Mucosa of descending colon (tissue), 3 donors: Measurements from ENCODE around the gene RUNDC3A. TPM values are rescaled to one million over a fixed set of nuclear protein-coding genes. Genes with fewer than 3 reads are reported as not detected.
A peak's percentile ranks its signal among the peaks of the same experiment; 100 is the strongest.

Experiments used
- ATAC-seq: fragments of 200-7000 bp; cut with Tn5 transposase; one replicate; pipeline ENCODE4 v1.9.1; 2020; ENCODE audit warnings: mild to moderate bottlenecking, moderate library complexity
- DNase-seq, 3 donors: peaks; one replicate each; pipeline ENCODE4 v3.0.0-alpha.2; 2020
- H3K36me3 ChIP-seq: fragments of 200-600 bp; one replicate; pipeline ENCODE4 v1.8.0; 2021; ENCODE audit warnings: low read depth, mild to moderate bottlenecking
- H3K4me1 ChIP-seq: fragments of 200-600 bp; one replicate; pipeline ENCODE4 v1.8.0; 2021; ENCODE audit warnings: low read depth, mild to moderate bottlenecking
- H3K4me3 ChIP-seq: fragments of 200-600 bp; one replicate; pipeline ENCODE4 v1.8.0; 2021; ENCODE audit warnings: mild to moderate bottlenecking
- H3K9me3 ChIP-seq: fragments of 200-600 bp; one replicate; pipeline ENCODE4 v1.8.0; 2021; ENCODE audit warnings: mild to moderate bottlenecking
- intact Hi-C, 2 donors: fragments of 100-400 bp; cut with DNase I in 1 of 2; cut with micrococcal nuclease in 1 of 2; formaldehyde crosslinking; loops; one replicate each; pipeline versions ENCODE4 v1.11.0 to v1.11.1; 2022; cut with DNase I, micrococcal nuclease
- total RNA-seq, 3 donors: library from RNA; stranded (reverse); fragmentation: NEBNext Ultra II Directional in 2 of 3; extraction: Animal tissue kit (Norgen Biotek cat#: 25700) in 2 of 3; gene quantifications; one replicate each; pipeline versions ENCODE4 v1.2.1 to v1.2.4, GENCODE V29; 2021 to 2023
- TF ChIP-seq, protein P1 (sequence below): fragments of 200-600 bp; IDR thresholded peaks from one replicate; pipeline ENCODE4 v1.8.0; 2022; ENCODE audit warnings: antibody characterized with exemption, mild to moderate bottlenecking
- donor health status: DM: no; HTN: no; CAD: no; lungs with moderate emphysema.
- donor health status: DM: no; HTN: no; CAD: no.
- donor health status: DM: no; HTN: yes; CAD: no.

Gene RUNDC3A
- total RNA-seq, 3 donors from 2014 or later: 0.34 to 3.7 (median 1.4) TPM

DNA sequence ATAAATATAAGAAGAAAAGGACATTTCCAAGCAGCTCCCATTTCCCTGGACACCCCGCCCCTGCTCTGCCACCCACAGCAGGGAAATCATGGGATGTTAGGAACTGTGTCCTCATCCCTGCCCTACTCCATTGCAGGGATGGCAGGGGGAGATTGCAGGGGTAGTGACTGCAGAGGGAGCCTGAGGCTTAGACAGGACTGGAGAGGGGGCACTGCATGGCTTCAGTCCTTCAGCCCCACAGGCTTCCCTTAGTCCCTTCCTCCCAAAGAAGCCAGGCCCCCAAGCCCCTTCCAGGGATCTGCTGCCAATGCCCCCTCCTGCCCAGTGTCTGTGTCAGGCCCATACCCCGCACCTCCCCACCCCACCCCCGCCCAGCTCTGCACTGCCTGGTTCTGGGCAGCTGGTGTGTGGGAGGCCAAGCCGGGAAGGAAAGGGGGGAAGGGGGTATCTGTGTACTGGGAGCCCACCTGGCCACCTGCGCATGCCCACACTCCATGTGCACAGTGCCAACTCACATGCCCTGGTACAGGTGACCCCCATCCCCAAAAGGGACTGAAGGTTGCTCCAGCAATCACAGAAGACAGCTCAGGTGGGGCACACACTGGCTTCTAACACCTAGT lies 3.3 kb downstream of the RUNDC3A start:
- intact Hi-C loops: no loop called here

DNA sequence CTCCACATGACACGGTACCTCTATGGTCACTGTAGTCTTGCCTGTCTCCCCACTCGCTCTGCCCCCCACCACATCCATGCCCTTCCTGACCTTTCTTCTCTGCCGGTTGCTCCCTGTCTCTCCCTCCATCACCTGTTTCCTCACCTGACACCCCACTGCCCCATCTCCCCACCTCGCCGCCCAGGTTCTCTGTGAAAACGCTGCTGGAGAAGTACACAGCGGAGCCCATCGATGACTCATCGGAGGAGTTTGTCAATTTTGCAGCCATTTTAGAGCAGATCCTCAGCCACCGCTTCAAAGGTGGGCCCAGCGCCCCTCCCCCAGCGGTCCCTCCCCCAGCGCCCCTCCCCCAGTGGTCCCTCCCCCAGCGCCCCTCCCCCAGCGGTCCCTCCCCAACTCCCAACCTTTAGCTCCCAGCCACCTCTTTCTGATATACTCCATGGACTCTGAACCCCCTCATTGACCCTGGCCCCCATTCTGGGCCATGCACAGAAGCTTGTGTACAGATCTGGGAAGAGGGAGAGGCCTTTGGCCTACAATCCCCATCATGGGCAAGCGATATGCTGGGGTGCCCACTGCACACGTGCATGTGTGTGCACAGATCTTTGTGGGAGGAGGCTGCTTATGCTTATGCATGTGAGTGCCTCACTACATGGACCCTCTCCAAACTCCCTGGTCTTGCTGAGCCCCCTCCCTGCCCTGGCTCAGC lies 4.1 kb downstream of the RUNDC3A start:
- H3K9me3 ChIP-seq: no peaks in the 10 kb centered on the region
- TF ChIP-seq, protein P1, sequence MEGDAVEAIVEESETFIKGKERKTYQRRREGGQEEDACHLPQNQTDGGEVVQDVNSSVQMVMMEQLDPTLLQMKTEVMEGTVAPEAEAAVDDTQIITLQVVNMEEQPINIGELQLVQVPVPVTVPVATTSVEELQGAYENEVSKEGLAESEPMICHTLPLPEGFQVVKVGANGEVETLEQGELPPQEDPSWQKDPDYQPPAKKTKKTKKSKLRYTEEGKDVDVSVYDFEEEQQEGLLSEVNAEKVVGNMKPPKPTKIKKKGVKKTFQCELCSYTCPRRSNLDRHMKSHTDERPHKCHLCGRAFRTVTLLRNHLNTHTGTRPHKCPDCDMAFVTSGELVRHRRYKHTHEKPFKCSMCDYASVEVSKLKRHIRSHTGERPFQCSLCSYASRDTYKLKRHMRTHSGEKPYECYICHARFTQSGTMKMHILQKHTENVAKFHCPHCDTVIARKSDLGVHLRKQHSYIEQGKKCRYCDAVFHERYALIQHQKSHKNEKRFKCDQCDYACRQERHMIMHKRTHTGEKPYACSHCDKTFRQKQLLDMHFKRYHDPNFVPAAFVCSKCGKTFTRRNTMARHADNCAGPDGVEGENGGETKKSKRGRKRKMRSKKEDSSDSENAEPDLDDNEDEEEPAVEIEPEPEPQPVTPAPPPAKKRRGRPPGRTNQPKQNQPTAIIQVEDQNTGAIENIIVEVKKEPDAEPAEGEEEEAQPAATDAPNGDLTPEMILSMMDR: no peak
- no peaks in the 10 kb centered on the region for H3K36me3 ChIP-seq
- no peak overlapping the region for H3K4me3 ChIP-seq
- H3K4me1 ChIP-seq: peaks cover 10% of the 10 kb centered on the region
- intact Hi-C loops: no loop called here
- DNase-seq (no peak), ATAC-seq (no peak)

More for the DNA sequence above, 3.3 kb downstream of the RUNDC3A start:
- TF ChIP-seq, protein P1: no peak
- DNase-seq (no peak), ATAC-seq (no peak)
- H3K36me3 ChIP-seq: no peaks in the 10 kb centered on the region
- no peaks in the 10 kb centered on the region for H3K9me3 ChIP-seq
- peaks cover 11% of the 10 kb centered on the region for H3K4me1 ChIP-seq
- H3K4me3 ChIP-seq: no peak overlapping the region

DNA sequence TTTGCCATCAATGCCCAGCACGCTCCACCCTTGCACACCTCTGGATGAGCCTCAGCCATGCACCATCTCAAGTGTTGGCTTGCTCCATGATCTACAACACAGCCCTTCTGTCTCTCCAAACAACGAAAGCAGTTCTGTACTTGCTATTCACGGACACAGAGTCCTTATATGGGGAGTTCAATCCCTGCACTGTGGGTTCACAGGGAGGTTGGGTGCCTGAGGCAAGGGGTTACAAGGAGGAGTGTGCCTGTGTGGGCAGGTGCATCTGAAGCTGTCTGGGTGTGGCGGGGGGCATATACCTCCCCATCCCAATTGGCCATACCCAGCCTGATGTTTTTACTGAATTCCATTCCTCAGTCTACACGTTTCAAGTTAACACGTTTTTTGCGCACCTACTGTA lies 5.6 kb downstream of the RUNDC3A start:
- Histone ChIP-seq H3K4me3 (no peak overlapping the region), H3K4me1 (no peaks in the 10 kb centered on the region), H3K9me3 (no peaks in the 10 kb centered on the region), H3K36me3 (no peaks in the 10 kb centered on the region)
- TF ChIP-seq, protein P1: no peak
- no peak for DNase-seq
- no peak for ATAC-seq
- intact Hi-C loops: no loop called here

DNA sequence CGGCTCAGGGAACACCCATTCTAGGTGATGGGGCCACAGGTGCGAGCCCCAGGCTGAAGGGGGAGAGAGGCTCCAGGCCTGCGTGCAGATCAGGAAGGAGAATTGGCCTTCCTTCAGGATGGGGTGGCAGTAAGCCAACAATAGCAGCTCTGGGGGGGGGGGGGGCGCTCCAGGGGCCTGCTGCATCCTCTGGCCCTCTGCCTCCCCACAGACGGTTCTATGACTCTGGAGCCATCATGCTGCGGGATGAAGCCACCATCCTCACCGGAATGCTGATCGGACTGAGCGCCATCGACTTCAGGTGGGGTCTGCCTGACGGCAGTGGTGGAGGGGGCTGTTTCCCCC lies 6.1 kb downstream of the RUNDC3A start:
- TF ChIP-seq, protein P1: no peak
- H3K4me3 ChIP-seq: no peak overlapping the region
- no peaks in the 10 kb centered on the region for H3K4me1 ChIP-seq
- H3K9me3 ChIP-seq: no peaks in the 10 kb centered on the region
- no peaks in the 10 kb centered on the region for H3K36me3 ChIP-seq
- intact Hi-C loops: no loop called here
- DNase-seq (no peak), ATAC-seq (no peak)

DNA sequence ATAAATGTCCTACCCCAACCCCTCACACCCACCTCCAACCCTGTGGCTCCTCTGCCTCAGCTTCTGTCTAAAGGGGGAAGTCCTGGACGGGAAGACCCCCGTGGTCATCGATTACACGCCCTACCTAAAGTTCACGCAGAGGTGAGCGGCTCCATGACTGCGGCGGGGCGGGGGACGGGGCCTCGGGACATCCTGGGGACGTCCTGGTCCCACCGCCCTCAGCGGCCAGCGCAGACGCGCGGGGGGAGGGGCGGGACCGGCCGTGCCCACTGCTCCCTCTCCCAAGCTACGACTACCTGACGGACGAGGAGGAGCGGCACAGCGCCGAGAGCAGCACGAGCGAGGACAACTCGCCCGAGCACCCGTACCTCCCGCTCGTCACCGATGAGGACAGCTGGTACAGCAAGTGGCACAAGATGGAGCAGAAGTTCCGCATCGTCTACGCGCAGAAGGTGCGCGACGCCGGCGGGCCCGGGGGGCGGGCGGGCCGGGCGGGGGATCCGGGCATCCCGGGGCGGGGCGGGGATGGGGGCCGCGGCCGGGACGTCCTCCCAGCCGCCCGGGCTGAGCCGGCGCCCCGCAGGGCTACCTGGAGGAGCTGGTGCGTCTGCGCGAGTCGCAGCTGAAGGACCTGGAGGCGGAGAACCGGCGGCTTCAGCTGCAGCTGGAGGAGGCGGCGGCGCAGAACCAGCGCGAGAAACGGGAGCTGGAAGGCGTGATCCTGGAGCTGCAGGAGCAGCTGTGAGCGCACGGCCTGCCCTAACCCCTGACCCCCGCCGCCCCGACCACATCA lies 6.7 kb downstream of the RUNDC3A start:
- Histone ChIP-seq H3K36me3 (peaks cover 5% of the 10 kb centered on the region), H3K4me1 (no peaks in the 10 kb centered on the region), H3K9me3 (no peaks in the 10 kb centered on the region), H3K4me3 (no peak overlapping the region)
- intact Hi-C loops: loop anchor here in 1 of 2 donors (5.0 kb wide), 1 partner anchor 103 kb away; no protein-coding TSS in a partner anchor
- TF ChIP-seq, protein P1: no peak
- peak; percentile 29 for ATAC-seq
- DNase-seq: no peak
